ENCODE measurements around the gene CR1L.

CR1L gene

DNA sequence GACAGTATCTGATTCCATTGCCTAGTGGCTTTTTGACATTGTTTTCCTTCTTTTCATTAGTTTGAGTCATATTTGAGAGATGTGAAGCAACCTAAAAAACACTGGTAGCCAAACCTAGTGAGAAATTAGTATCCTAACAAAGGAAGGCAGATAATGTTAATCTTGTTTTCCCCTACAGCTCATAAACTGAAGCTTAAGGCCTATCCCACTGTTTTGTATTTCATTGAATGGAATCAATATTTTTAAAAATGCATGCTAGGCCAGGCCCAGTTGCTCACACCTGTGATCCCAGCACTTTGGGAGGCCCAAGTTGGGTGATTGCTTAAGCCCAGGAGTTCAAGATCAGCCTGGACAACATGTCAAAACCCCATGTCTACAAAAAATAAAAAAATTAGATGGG lies 1.2 kb downstream of the CR1L start:
- Histone ChIP-seq H3K36me3 (ENCODE audit: control insufficient read depth in 2 of 2, insufficient read depth in 1 of 2, low read length in 2 of 2) (no peaks in the 10 kb centered on the region), H3K4me1 (ENCODE audit: control insufficient read depth, insufficient read depth, low read length) (no peaks in the 10 kb centered on the region), H3K4me3 (ENCODE audit: low read depth, low read length) (no peak overlapping the region), H3K9me3 (ENCODE audit: control insufficient read depth, insufficient read depth, low read depth, low read length) (no peaks in the 10 kb centered on the region), H3K27ac (ENCODE audit: extremely low read depth, low read depth, low read length) (no peak overlapping the region)
- TF ChIP-seq ZNF677 (tag by site-specific recombination; IDR thresholded peaks at IDR 0.05) (no peak), ZNF423 (tag by site-specific recombination; IDR thresholded peaks at IDR 0.05) (no peak), ZNF791 (tag by site-specific recombination; IDR thresholded peaks at IDR 0.05) (no peak), ZNF571 (tag by site-specific recombination; IDR thresholded peaks at IDR 0.05) (no peak), MEIS1 (CRISPR knock-in tag; IDR thresholded peaks at IDR 0.05; ENCODE audit: borderline replicate concordance) (no peak), ZNF501 (tag by site-specific recombination; IDR thresholded peaks at IDR 0.05) (no peak)
- TF ChIP-seq, protein P1, sequence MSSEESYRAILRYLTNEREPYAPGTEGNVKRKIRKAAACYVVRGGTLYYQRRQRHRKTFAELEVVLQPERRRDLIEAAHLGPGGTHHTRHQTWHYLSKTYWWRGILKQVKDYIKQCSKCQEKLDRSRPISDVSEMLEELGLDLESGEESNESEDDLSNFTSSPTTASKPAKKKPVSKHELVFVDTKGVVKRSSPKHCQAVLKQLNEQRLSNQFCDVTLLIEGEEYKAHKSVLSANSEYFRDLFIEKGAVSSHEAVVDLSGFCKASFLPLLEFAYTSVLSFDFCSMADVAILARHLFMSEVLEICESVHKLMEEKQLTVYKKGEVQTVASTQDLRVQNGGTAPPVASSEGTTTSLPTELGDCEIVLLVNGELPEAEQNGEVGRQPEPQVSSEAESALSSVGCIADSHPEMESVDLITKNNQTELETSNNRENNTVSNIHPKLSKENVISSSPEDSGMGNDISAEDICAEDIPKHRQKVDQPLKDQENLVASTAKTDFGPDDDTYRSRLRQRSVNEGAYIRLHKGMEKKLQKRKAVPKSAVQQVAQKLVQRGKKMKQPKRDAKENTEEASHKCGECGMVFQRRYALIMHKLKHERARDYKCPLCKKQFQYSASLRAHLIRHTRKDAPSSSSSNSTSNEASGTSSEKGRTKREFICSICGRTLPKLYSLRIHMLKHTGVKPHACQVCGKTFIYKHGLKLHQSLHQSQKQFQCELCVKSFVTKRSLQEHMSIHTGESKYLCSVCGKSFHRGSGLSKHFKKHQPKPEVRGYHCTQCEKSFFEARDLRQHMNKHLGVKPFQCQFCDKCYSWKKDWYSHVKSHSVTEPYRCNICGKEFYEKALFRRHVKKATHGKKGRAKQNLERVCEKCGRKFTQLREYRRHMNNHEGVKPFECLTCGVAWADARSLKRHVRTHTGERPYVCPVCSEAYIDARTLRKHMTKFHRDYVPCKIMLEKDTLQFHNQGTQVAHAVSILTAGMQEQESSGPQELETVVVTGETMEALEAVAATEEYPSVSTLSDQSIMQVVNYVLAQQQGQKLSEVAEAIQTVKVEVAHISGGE (tag by site-specific recombination; conservative IDR thresholded peaks at IDR 0.05; ENCODE audit: low read depth), result no peak
- TF ChIP-seq, protein P2, sequence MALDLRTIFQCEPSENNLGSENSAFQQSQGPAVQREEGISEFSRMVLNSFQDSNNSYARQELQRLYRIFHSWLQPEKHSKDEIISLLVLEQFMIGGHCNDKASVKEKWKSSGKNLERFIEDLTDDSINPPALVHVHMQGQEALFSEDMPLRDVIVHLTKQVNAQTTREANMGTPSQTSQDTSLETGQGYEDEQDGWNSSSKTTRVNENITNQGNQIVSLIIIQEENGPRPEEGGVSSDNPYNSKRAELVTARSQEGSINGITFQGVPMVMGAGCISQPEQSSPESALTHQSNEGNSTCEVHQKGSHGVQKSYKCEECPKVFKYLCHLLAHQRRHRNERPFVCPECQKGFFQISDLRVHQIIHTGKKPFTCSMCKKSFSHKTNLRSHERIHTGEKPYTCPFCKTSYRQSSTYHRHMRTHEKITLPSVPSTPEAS (tag by site-specific recombination; IDR thresholded peaks at IDR 0.05), result no peak
- TF ChIP-seq, protein P3, sequence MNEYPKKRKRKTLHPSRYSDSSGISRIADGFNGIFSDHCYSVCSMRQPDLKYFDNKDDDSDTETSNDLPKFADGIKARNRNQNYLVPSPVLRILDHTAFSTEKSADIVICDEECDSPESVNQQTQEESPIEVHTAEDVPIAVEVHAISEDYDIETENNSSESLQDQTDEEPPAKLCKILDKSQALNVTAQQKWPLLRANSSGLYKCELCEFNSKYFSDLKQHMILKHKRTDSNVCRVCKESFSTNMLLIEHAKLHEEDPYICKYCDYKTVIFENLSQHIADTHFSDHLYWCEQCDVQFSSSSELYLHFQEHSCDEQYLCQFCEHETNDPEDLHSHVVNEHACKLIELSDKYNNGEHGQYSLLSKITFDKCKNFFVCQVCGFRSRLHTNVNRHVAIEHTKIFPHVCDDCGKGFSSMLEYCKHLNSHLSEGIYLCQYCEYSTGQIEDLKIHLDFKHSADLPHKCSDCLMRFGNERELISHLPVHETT (tag by site-specific recombination; IDR thresholded peaks at IDR 0.05), result no peak
- CTCF ChIA-PET, result interaction anchor here (0.6 to 0.7 kb wide), 2 partner anchors 15 to 27 kb away, joined by 3 read pairs; no protein-coding TSS in a partner anchor
- POLR2A ChIA-PET, result no interaction called here

DNA sequence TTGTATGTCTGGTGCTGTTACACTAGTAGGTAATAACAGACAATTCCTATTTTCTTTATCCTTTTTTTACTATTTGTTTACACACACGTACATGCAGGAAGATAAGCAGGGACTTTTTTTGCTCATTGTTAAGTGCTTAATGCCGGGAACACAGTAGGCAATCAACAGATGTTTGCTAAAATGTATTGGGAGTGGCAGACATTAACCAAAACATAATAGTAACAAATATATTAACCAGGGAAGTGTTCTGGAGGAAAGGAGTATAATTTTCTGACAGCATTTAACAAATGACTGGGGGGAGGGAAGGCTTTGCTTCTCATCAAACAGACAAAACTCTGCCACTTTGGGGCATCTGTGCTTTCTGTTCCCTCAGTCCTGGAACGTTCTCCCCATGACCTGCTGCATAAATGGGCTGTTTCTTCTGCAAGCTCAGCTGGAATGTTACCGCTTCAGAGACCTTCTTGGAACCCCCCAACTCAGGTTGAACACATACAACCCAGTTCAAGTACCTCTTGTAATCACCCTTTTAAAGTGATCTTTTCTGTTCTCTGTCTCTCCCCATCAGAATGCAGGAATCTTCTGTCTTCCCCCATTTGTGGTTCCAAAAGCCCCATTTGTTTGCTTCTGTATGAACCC lies 2.1 kb downstream of the CR1L start:
- no peak overlapping the region for H3K27ac ChIP-seq (ENCODE audit: extremely low read depth, low read depth, low read length)
- no peak overlapping the region for H3K4me3 ChIP-seq (ENCODE audit: low read depth, low read length)
- TF ChIP-seq GLI4 (tag by site-specific recombination; IDR thresholded peaks at IDR 0.05) (no peak), SCRT2 (tag by site-specific recombination; IDR thresholded peaks at IDR 0.05) (peak; percentile 55), WT1 (tag by site-specific recombination; IDR thresholded peaks at IDR 0.05) (peak; percentile 66; the same call in 1 of the 2 replicates), ZNF792 (tag by site-specific recombination; IDR thresholded peaks at IDR 0.05) (no peak), ZSCAN30 (tag by site-specific recombination; IDR thresholded peaks at IDR 0.05) (no peak), ZNF473 (tag by site-specific recombination; IDR thresholded peaks at IDR 0.05) (no peak), ZNF549 (tag by site-specific recombination; IDR thresholded peaks at IDR 0.05) (no peak)
- TF ChIP-seq, protein P4, sequence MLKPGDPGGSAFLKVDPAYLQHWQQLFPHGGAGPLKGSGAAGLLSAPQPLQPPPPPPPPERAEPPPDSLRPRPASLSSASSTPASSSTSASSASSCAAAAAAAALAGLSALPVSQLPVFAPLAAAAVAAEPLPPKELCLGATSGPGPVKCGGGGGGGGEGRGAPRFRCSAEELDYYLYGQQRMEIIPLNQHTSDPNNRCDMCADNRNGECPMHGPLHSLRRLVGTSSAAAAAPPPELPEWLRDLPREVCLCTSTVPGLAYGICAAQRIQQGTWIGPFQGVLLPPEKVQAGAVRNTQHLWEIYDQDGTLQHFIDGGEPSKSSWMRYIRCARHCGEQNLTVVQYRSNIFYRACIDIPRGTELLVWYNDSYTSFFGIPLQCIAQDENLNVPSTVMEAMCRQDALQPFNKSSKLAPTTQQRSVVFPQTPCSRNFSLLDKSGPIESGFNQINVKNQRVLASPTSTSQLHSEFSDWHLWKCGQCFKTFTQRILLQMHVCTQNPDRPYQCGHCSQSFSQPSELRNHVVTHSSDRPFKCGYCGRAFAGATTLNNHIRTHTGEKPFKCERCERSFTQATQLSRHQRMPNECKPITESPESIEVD (tag by site-specific recombination; IDR thresholded peaks at IDR 0.05), result peak; percentile 89
- no peaks in the 10 kb centered on the region for H3K9me3 ChIP-seq (ENCODE audit: control insufficient read depth, insufficient read depth, low read depth, low read length)
- ChIA-PET POLR2A (no interaction called here), CTCF (no interaction called here)
- H3K36me3 ChIP-seq (ENCODE audit: control insufficient read depth in 2 of 2, insufficient read depth in 1 of 2, low read length in 2 of 2), result no peaks in the 10 kb centered on the region
- no peaks in the 10 kb centered on the region for H3K4me1 ChIP-seq (ENCODE audit: control insufficient read depth, insufficient read depth, low read length)
